Measurements from ENCODE around the gene STXBP2. TPM values are rescaled to one million over a fixed set of nuclear protein-coding genes. Genes with fewer than 3 reads are reported as not detected.

STXBP2 gene
- total RNA-seq, 2 experiments from 2014 or later = 131 to 158 TPM

DNA sequence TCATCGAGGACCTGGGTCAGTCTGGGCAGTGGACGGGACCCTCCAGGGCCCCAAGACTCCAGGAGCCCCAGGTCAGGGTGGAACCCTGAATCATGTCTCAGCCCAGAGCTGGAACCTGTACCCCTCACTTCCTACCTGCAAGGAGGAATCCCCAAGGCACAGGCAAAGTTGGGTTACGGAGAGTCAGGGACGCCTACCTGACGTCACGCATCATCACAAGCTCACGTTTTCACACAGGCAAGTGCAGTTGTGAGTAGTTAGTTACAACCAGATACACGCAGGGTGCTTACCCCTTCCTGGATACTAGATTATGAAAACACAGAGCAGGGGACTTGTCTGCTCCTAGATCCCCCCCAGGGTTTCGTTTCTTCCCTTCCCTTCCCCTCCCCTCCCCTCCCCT, 33.9 kb downstream of the STXBP2 start:
- Mint-ChIP-seq H3K27me3 (peaks cover 25% of the 10 kb centered on the region), H3K4me3 (no peak overlapping the region), H3K9me3 (no peaks in the 10 kb centered on the region), H3K36me3 (ENCODE audit: low read depth) (no peaks in the 10 kb centered on the region), H3K4me1 (peaks cover 24% of the 10 kb centered on the region), H3K27ac (no peak overlapping the region)
- DNase-seq = no peak
- ChIA-PET POLR2A (no interaction called here), CTCF (interaction anchor here (0.6 to 1.1 kb wide), 4 partner anchors 10 to 37 kb away, joined by 3 to 5 read pairs (median 4); partner anchors contain the start of genes PCP2 and TRAPPC5)

DNA sequence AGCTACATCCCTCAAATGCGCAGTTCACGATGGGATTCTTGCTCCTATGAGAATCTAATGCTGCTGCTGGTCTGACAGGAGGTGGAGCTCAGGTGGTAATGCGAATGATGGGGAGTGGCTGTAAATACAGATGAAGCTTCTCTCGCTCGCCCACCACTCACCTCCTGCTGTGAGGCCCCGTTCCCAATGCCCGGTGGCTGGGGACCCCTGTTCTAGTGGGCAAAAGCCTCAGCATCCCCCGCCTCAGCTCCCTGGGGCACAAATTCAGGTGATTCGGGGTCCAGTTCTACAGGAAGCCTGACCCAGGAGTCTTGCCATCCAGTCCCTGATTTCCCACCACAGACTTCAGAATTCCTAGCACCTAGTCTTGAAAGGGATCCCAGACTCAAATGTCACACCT, 35.6 kb downstream of the STXBP2 start:
- Mint-ChIP-seq H3K4me3 (no peak overlapping the region), H3K36me3 (ENCODE audit: low read depth) (no peaks in the 10 kb centered on the region), H3K27me3 (peaks cover 33% of the 10 kb centered on the region), H3K9me3 (no peaks in the 10 kb centered on the region), H3K27ac (no peak overlapping the region), H3K4me1 (peaks cover 39% of the 10 kb centered on the region)
- CTCF ChIA-PET = no interaction called here
- POLR2A ChIA-PET = no interaction called here
- DNase-seq = no peak

- Mint-ChIP-seq H3K9me3 (no peaks in the 10 kb centered on the region), H3K36me3 (ENCODE audit: low read depth) (no peaks in the 10 kb centered on the region), H3K4me1 (peaks cover 51% of the 10 kb centered on the region), H3K27me3 (peaks cover 35% of the 10 kb centered on the region), H3K4me3 (no peak overlapping the region), H3K27ac (no peak overlapping the region)
- peak; percentile 27 for DNase-seq
- ChIA-PET POLR2A (no interaction called here), CTCF (interaction anchor here (0.6 kb wide), 2 partner anchors 106 to 1028 kb away, joined by 3 read pairs; no protein-coding TSS in a partner anchor)
Measured at GRCh38 chr19:7674010-7675005, 37.4 kb downstream of the STXBP2 start.

DNA sequence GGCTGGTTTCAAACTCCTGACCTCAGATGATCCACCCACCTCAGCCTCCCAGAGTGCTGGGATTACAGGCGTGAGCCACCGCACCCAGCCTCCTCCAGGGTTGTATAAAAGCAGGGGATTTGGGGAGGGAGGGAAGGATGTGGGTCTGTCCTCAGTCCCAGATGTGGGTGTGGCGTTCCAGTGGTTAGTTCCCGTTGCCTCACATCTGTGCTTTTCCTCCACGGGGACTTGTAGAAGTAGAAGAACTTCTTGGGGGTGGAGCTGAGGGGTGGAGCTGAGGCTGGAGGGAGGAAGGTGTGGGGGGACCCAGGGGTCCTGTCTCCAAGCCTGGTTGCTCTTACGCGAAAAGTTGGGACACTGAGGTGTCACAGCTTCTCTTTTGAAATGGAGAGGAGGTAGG, 39.5 kb downstream of the STXBP2 start:
- CTCF ChIA-PET = no interaction called here
- peaks cover 51% of the 10 kb centered on the region for H3K4me1 Mint-ChIP-seq
- H3K36me3 Mint-ChIP-seq (ENCODE audit: low read depth) = no peaks in the 10 kb centered on the region
- peaks cover 23% of the 10 kb centered on the region for H3K27me3 Mint-ChIP-seq
- H3K27ac Mint-ChIP-seq = no peak overlapping the region
- no peak for DNase-seq
- H3K4me3 Mint-ChIP-seq = no peak overlapping the region
- H3K9me3 Mint-ChIP-seq = no peaks in the 10 kb centered on the region
- POLR2A ChIA-PET = no interaction called here

GRCh38 chr19:7676854-7677253, 39.9 kb downstream of the STXBP2 start, which contains the start of gene MCEMP1:
MCEMP1 (plus strand) TSS chr19:7677090; CDS start chr19:7677121, 31 bp downstream.
- no peak for DNase-seq
- ChIA-PET POLR2A (no interaction called here), CTCF (no interaction called here)
- Mint-ChIP-seq H3K27ac (no peak within 1 kb of the TSS), H3K4me1 (peaks cover 52% of the 10 kb centered on the region), H3K27me3 (peaks cover 21% of the 10 kb centered on the region), H3K36me3 (ENCODE audit: low read depth) (peaks cover 3% of the 10 kb centered on the region), H3K4me3 (no peak within 1 kb of the TSS), H3K9me3 (no peaks in the 10 kb centered on the region)

DNA sequence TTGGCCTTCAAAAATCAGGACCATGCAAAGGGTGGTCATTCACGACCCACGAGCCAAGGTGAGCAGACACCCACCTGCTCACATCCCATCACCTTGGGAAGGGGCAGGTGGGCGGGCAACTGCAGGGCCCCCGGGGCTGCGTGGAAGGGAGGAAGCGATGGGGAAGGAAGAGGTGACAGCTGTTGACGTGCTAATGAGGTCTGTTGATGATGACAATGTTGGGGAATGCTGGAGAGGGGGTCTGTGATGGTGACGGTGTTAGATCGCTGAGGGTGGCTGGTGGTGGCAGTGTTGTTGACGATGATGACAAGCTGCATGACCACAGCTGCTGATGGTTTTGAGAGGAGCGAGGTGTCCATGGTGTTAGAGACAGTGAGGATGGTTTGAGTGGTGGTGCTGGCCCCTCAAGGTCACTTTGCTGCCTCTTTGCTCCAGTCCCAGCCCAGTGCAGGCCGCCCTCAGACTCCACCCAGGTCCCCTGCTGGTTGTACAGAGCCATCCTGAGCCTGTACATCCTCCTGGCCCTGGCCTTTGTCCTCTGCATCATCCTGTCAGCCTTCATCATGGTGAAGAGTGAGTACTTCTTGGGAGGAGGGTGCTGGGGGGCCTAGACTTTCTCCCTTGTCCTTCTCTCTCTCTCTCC, 40.9 kb downstream of the STXBP2 start:
- Mint-ChIP-seq H3K36me3 (ENCODE audit: low read depth) (peaks cover 7% of the 10 kb centered on the region), H3K9me3 (no peaks in the 10 kb centered on the region), H3K27ac (no peak overlapping the region), H3K4me1 (peaks cover 58% of the 10 kb centered on the region), H3K27me3 (peaks cover 19% of the 10 kb centered on the region), H3K4me3 (no peak overlapping the region)
- POLR2A ChIA-PET = no interaction called here
- CTCF ChIA-PET = interaction anchor here (0.9 kb wide), 2 partner anchors 109 to 192 kb away, joined by 3 read pairs; no protein-coding TSS in a partner anchor
- DNase-seq = no peak

DNA sequence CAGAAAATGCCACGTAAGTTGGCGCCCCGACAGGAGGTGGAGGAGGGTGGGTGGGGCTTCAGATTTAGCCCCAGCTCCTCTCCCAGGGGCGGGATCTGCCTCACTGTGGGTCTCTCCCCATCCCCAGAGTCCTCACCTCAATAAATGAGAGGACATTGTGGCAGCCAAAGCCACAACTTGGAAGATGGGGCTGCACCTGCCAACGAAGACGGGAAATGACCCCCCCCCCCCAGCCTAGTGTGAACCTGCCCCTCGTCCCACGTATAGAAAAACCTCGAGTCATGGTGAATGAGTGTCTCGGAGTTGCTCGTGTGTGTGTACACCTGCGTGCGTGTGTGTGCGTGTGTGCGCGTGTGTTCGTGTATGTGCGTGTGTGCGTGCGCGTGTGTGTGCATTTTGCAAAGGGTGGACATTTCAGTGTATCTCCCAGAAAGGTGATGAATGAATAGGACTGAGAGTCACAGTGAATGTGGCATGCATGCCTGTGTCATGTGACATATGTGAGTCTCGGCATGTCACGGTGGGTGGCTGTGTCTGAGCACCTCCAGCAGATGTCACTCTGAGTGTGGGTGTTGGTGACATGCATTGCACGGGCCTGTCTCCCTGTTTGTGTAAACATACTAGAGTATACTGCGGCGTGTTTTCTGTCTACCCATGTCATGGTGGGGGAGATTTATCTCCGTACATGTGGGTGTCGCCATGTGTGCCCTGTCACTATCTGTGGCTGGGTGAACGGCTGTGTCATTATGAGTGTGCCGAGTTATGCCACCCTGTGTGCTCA, 42.3 kb downstream of the STXBP2 start:
- ChIA-PET CTCF (interaction anchor here (0.9 kb wide), 1 partner anchor 110 kb away, joined by 3 read pairs; no protein-coding TSS in a partner anchor), POLR2A (no interaction called here)
- Mint-ChIP-seq H3K36me3 (ENCODE audit: low read depth) (peaks cover 13% of the 10 kb centered on the region), H3K4me3 (no peak overlapping the region), H3K27me3 (peaks cover 19% of the 10 kb centered on the region), H3K9me3 (no peaks in the 10 kb centered on the region), H3K27ac (peak overlapping the region; percentile 28), H3K4me1 (peaks cover 58% of the 10 kb centered on the region)
- DNase-seq = peak; percentile 79

DNA sequence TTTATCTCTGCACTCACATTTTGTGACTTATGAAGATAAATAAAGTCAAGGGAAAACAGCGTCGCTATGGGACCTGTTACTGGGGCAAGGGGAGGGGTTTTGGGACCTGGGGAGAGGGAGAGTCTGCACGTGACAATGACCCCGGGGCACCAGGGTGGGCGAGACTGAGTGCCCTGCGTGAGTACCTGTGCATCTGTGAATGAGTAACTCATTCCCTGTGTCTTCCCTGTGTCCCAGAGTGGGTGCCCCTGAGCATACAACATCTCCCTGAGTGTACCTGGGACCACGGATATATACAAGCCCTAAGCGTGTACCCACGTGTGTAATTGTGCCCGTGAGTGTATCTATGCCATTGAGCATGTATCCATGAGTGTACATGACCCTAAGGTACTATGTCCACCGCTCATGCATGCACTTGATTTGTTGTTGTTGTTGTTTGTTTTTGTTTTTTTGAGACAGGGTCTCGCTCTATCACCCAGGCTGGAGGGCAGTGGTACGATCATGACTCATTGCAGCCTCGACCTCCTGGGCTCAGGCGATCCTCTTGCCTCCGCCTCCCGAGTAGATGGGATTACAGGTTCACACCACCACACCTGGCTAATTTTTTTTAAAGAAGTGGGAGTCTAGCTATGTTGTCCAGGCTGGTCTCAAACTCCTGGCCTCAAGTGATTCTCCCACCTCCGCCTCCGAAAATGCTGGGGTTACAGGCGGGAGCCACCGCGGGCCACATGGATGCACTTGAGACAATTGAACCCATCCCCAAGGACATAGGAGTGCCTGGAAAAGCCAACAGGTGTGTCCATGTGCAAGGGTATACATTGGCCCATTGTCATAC, 43.1 kb downstream of the STXBP2 start:
- Mint-ChIP-seq H3K27me3 (peaks cover 19% of the 10 kb centered on the region), H3K4me1 (peaks cover 53% of the 10 kb centered on the region), H3K4me3 (peak overlapping the region; percentile 89), H3K27ac (peak overlapping the region; percentile 70), H3K36me3 (ENCODE audit: low read depth) (peaks cover 13% of the 10 kb centered on the region), H3K9me3 (no peaks in the 10 kb centered on the region)
- DNase-seq = no peak
- POLR2A ChIA-PET = no interaction called here
- CTCF ChIA-PET = interaction anchor here (0.6 to 1.9 kb wide), 25 partner anchors 9 to 322 kb away, joined by 3 to 20 read pairs (median 6); partner anchors contain the start of genes FCER2, RETN and SNAPC2

GRCh38 chr19:7680606-7681339, 43.9 kb downstream of the STXBP2 start, which contains the start of gene TRAPPC5:
TRAPPC5 (plus strand) TSS chr19:7680833; CDS start chr19:7682254, 1,421 bp downstream.
- DNase-seq = peak; percentile 84
- peak within 1 kb of the TSS; percentile 89 for H3K4me3 Mint-ChIP-seq
- ChIA-PET CTCF (interaction anchor here (0.6 to 2.0 kb wide), 53 partner anchors 8 to 581 kb away, joined by 3 to 20 read pairs (median 4); partner anchors contain the start of genes FCER2, MAP2K7, RETN and SNAPC2), POLR2A (interaction anchor here (0.6 kb wide), 1 partner anchor 112 kb away, joined by 3 read pairs; no protein-coding TSS in a partner anchor)
- H3K36me3 Mint-ChIP-seq (ENCODE audit: low read depth) = peaks cover 13% of the 10 kb centered on the region
- H3K27ac Mint-ChIP-seq = peak within 1 kb of the TSS; percentile 96
- peaks cover 51% of the 10 kb centered on the region for H3K4me1 Mint-ChIP-seq
- H3K27me3 Mint-ChIP-seq = peaks cover 17% of the 10 kb centered on the region
- H3K9me3 Mint-ChIP-seq = no peaks in the 10 kb centered on the region

GRCh38 chr19:7681340-7682174, 44.6 kb downstream of the STXBP2 start:
- ChIA-PET CTCF (interaction anchor here (0.6 to 2.0 kb wide), 54 partner anchors 7 to 582 kb away, joined by 3 to 20 read pairs (median 4); partner anchors contain the start of genes FCER2, MAP2K7, RETN and SNAPC2), POLR2A (interaction anchor here (0.6 kb wide), 1 partner anchor 113 kb away, joined by 3 read pairs; no protein-coding TSS in a partner anchor)
- peaks cover 12% of the 10 kb centered on the region for H3K27me3 Mint-ChIP-seq
- peak overlapping the region; percentile 89 for H3K4me3 Mint-ChIP-seq
- H3K27ac Mint-ChIP-seq = peak overlapping the region; percentile 96
- DNase-seq = peak; percentile 93
- H3K36me3 Mint-ChIP-seq (ENCODE audit: low read depth) = peaks cover 13% of the 10 kb centered on the region
- peaks cover 43% of the 10 kb centered on the region for H3K4me1 Mint-ChIP-seq
- H3K9me3 Mint-ChIP-seq = no peaks in the 10 kb centered on the region
